SHP77 treated with DMSO at 0.1 percent for 48 hours (cell line): ENCODE data around the gene ARID5A.
"Not testable (repeated sequence)": the region's sequence is repeated elsewhere in the genome, so short reads cannot be mapped to it uniquely, and the experiment has no call there.

ENCODE experiments used
- DNase-seq: peaks from one replicate; lab custom pipeline; 2025; lab: John Stamatoyannopoulos, UW

ARID5A gene

GRCh38 chr2:96541398-96542152, 5.0 kb downstream of the ARID5A start:
- no peak for DNase-seq

- no peak for DNase-seq
Observed at GRCh38 chr2:96542357-96542977, 5.9 kb downstream of the ARID5A start.

- DNase-seq, result no peak
Observed at GRCh38 chr2:96546321-96546720, 9.8 kb downstream of the ARID5A start.

DNA sequence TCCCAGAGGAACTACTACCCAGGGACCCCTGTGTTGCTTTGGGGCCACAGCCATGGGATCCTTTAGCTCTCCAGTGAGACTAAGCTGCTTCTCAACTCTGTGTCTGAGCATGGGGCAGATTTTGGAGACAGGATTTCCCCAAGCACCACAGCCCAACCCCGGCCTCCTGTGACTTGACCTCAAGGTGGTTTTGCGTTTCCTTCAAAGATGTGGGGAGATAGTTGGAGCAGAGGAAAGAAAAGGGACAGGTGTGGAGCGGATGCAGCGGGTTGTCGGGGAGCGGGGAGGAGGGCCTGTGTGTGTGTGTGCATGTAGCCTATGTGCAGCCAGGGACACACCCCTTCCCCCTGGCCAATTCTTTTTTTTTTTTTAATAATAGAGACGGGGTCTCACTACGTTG, 10.2 kb downstream of the ARID5A start:
- DNase-seq, result no peak

GRCh38 chr2:96547203-96547641, 10.7 kb downstream of the ARID5A start:
- no peak for DNase-seq

DNA sequence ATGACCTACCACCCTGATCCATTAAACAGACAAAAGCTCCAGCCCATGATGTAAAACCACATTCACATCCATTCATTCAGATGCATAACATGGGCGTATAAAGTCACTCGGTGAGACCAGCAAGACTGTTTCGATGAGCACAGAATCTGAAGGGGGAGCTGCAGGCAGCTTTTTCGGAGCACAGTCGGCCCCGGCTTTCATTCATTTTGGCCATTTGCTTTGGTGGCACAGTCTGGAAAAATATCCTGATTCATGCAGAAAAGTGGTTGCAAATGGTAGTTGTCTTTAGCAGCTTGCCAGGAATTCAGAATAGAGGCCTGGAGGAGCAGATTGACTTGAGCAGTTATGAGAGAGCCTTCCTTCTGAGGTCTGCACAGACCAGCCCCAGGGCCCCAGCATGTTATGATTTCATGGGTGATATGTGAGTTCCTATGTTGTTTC, 11.2 kb downstream of the ARID5A start:
- DNase-seq, result no peak

GRCh38 chr2:96548558-96549465, 12.3 kb downstream of the ARID5A start:
- no peak for DNase-seq

GRCh38 chr2:96549466-96549785, 12.9 kb downstream of the ARID5A start:
- no peak for DNase-seq

DNA sequence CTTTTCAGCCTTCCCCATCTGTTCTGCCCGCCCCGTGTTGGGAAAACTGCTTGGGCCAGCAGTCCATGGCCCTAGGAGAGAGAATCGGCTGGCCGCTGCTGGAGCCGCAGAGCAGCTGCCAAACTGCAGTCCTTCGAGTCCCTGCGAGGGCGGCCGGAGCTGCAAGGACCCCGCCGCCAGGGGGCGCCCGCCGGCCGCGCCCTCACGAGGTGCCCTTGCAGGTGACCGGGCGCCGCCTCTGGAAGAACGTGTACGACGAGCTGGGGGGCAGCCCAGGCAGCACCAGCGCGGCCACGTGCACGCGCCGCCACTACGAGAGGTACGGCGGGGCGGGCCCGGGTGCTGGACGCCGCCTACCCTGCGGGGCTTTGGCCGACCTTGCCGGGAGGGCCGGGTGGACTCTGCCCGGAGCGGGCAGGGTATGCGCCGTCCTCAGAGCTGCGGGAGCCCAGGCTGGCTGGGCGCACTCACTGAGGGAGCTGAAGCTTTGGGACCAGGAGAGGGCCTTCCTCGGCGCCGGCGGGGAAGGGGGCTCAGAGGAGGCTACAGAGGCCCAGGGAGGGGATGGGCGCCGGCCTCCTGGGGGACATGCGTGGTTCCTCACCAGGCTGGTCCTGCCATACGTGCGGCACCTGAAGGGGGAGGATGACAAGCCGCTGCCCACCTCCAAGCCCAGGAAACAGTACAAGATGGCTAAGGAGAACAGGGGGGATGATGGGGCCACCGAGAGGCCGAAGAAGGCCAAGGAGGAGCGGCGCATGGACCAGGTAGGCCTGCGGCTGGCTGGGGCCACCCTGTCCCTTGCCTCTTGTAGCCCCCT, 13.6 kb downstream of the ARID5A start:
- no peak for DNase-seq

- no peak for DNase-seq
Observed at GRCh38 chr2:96550787-96551604, 14.4 kb downstream of the ARID5A start.

GRCh38 chr2:96551605-96552314, 15.2 kb downstream of the ARID5A start:
- no peak for DNase-seq

DNA sequence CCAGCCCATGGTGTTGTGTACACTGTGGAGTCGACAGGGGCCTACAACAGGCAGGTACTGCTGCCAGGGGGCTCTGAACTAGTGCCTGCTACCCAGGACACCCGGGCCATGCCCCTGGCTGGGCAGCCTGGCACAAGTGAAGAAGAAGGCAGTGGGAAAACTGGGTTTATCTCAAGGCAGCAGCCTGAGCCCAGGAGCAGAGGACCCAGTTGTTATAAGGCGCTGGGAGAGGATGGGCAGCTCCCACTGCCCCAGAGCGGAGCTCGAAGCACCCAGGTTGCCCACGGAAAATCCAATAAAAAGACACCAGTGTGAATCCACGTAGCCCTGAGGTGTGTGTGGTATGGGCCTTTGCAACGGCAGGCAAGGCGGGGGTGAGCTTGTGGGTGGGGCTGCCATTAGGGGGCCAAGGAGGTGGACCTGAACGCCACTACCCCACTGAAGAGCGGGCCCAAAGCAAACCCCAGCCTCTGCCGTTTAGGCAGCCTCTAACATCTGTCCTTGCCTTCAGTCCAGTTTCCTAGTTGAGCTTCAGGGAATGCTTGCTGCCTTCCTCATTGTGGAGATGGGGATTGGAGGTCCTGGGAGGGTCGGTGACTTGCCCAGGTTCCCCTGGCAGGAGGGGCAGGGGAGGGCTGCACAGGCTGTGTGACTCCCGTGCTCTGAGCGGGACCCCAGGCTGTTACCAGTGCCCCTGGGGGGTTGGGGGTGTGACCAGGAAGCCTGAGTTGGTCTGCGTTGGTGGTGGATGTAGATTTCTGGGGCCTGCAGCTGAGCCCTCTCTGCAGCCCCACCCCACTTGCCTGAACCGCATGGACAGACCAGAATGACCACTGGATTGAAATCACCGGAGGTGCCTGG, 16.0 kb downstream of the ARID5A start:
- DNase-seq, result no peak

- no peak for DNase-seq
Observed at GRCh38 chr2:96553176-96553956, 16.8 kb downstream of the ARID5A start.

GRCh38 chr2:96553957-96554292, 17.4 kb downstream of the ARID5A start:
- not testable (repeated sequence) for DNase-seq

- no peak for DNase-seq
Observed at GRCh38 chr2:96554293-96555145, 18.0 kb downstream of the ARID5A start.

- DNase-seq, result no peak
Observed at GRCh38 chr2:96555146-96555610, 18.6 kb downstream of the ARID5A start.
